ENCODE data around the gene PRDM12.

The PRDM12 gene

DNA sequence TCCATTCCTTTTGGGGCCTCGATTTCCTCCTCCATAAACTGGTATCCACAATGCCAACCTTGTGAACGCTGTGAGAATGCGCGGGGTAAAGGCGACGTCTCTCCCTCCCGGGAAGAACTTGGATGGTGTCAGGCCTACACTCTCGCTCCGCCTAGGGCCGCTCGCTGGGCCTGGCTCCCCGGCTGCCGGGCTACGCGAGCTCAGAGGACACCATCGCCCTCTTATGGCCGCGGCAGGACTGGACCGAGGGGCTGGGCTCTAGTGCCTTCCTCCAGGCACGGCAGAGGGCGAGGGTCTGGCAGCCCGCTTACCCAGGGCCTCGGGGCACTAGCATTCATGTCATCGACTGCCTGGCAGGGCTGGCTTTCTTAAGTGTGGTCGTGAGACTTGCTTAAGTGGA, 27.9 kb downstream of the PRDM12 start:
- DNase-seq = no peak

DNA sequence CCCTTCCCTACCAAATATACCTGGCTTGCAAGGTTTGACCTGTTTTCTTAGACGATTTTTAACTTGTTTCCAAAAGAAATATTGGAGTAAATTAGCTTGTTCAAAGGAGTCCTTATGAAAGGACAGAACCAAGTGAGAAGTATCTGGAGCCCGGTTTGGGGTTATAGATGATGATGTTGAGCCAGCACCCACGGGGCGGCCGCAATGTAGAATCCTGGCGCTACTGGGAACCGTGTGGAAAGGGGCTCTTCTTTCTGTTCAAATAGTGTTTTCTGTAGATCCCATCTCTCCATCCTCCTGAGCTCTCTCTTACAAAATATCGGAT, 28.7 kb downstream of the PRDM12 start:
- DNase-seq = no peak

DNA sequence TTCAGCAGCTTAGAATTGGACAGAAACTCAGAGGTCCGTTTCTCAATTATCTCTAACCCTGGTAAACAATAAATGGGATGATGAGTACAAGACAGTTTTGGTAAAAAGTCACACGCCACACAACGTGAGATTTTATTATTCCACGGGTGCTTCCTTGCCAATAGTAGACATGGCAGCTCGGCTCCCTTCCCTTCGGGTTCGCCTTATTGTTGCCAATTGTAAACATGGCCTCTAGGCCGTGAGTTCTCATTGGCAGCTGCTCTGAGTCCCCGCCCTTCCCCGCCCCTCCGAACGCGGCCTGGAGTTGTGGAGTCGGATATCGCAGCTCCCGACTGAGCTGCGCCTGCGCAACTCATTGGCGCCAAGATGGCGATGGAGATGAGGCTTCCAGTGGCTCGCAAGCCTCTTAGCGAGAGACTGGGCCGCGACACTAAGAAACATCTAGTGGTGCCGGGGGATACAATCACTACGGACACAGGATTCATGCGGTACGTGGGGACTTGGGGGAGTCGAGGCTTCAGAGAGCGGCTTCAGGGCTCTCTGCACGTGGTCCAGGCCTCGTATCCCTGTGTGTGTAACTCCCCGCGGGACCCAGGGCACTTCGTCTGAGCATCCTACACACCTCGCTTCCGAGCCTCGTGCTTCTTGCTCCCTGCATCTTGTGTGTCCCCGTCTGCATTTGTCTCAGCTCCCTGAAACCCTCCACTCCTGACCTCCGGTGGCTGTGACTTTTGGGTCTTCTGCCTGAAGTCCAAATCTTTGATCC, 29.2 kb downstream of the PRDM12 start, which contains the start of gene EXOSC2:
EXOSC2 (plus strand) TSS at position 355 of the 766 bp plus-strand sequence; CDS start at position 367, 12 bp downstream.
- DNase-seq = peak; percentile 98

DNA sequence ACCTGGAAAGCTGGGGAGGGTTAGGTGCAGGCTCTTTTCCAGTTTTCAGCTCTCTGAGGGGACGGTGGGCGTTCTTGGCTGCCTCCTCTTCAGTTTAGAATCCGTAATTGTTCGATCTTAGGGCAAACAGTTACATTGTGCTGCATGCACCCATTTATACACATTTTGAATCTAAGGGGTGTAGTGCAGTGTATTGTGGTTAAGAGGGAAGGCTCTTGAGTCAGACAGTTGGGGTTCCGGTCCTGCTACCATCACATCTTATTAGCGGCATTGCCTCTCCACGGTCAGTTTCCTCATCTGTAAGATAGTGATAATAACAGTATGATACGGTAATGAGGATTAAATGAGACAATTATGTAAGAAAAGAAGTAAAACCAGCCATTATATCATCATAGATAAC, 29.8 kb downstream of the PRDM12 start:
- no peak for DNase-seq

DNA sequence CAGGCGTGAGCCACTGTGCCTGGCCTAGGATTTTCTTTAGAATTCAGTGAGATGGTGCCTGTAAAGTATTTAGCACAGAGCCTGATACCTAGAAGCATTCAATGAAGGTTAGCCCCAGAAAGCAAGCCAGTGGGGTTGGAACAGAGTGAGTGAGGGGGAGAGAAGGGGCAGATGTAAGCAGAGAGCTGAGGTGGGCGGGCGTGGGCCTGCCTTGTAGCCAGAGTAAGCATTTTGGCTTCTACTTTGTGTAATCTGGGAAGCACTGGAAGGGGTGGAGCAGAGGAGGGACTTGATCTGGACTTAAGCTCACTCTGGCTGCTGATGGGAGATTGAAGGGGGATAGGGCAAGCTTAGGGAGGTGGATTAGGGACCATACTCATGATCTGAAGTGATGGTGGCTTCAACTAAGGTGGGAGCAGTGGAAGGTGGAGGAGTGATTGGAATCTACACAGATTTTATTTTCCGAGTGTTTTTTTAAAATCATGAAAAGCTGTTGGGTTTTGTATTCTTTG, 31.8 kb downstream of the PRDM12 start:
- DNase-seq = no peak

DNA sequence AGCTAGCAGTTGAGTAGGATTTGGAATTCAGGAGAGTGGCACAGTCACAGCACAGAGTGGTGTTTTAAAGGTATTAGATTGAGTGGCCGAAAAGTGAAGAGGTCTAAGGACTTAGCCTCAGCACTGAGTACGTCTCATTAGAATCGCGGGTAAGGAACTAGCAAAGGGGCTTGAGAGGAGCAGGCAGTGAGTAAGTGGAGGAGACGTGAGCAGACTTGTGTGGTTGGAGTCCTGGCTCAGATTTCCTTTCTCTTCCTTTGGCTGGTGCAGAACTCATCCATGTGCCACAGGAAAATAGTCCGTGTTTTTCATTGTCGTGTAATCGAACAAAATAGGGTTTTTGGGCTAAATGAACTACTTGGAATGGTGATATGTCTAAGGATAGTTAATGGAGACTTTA, 32.6 kb downstream of the PRDM12 start:
- DNase-seq = no peak

DNA sequence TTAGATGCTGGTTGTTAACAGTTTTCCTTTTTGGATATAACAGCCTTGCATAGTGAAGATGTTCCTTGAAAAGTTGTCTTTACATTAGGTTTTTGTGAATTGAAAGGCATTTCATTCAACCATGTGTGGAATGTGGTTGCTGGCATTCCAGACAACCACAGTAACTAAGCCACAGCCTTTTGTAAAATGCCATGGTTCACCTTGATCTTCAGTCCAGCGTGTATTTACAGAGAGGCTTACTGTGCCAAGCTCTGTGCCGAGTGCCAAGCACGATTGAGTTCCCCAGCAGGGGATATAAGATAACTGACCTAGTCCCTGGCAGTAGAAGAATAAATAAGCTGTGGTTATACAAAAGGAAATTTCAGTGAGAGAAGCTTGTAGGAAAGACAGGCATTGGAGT, 34.1 kb downstream of the PRDM12 start:
- DNase-seq = no peak

DNA sequence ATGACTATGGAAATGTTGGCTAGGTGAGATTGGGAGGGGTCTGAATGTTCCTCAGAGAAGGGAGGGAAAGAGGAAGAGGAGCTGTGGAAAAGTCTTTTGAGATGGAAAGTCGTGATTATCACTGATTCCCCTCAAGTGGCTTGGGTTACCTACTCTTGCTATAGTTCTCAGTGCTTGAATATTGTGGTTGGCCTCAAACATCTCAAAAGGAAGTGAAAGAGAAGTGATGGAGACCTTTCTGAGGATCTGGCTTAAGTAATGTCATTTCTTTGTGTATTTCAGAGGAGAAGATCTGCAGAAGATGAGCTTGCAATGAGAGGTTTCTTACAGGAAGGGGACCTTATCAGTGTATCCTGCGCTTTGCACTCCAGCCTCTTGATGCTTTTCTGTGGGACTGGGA, 34.7 kb downstream of the PRDM12 start:
- no peak for DNase-seq

DNA sequence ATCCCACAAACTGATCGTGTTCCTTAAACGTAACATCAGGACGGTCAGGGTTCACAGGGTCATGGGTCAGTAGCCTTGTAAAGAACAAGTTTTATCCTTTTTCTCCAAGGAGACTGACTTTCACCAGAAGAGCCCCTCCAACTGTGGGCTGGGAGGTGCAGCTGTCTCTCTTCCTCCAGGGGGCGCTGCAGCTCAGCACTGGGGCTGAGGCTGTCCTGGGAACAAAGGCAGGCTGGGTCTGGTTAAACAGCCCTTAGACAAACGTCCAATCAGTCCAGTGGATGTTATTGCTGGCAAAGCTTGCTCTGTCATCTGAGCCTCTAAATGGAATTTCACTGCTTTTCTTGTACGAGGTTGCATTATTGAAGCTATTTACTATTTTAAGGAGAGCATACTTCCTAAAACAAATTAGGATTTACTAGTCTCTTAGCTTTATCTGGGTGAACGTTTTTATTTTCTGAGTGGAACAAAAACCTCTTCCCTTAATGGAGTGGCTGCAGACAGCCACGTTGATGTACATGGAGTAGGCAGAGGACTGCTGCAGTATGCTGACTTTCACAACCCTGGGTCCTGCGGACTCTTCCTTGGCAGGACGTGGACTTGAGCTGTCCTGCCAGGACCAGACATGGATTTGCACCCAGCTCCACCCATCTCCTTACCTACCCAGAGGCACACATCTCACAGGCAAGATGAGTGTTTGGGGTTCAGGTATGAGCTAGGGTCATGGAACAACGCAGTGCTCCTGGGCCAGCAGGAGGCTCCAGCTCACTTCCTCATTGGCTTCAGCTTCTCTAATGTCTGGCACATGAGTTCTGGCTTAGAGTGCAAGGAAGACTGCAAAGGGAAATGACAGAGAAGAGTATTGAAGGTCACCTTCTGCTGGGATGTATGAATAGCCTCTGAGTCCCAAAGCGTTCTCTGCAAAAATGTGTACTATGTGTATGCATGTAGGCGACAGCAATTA, 36.9 kb downstream of the PRDM12 start:
- DNase-seq = peak; percentile 44

DNA sequence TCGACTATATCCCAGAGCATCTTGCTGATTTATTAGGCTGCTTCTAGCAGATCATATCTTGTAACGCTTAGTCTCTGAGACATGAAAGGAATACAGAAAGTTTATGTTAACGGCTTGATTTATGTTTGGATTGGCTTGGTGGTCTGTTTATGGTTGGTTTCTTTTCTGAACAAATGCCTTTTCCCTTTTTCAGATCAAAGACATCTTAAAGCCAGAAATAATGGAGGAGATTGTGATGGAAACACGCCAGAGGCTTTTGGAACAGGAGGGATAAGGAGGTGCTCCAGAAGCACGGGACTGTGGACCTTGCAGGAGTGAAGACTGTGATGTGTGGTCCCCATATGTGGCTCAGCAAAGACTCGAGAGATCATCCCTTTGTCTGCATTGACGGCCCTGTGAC, 39.1 kb downstream of the PRDM12 start:
- no peak for DNase-seq

DNA sequence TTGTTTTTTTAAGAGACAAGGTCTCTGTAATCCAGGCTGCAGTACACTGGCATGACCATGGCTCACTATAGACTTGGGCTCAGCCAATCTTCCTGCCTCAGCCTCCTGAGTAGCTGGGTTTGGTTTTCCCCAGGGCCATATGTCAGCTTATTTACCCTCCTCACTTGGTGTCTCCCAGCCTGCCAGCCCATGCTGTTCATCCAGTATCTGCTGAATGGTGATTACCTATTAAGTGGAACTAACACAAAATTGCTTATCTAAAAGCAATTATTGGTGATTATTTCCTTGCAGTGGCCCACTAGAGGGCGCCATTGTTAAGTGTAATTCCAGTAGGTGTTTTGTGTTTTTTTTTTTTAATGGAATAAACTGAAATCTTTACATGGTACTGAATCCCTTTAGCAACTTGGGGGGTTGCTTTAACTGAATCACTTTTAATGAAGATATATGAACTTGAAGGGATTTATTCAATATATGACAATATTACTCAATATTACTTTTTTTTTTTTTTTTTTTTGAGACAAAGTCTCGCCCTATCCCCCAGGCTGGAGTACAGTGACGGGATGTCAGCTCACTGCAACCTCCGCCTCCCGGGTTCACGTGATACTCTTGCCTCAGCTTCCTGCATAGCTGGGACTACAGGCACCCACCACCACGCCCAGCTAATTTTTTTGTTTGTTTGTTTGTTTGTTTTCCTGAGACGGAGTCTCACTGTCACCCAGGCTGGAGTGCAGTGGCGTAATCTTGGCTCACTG, 43.0 kb downstream of the PRDM12 start:
- DNase-seq = peak; percentile 52

DNA sequence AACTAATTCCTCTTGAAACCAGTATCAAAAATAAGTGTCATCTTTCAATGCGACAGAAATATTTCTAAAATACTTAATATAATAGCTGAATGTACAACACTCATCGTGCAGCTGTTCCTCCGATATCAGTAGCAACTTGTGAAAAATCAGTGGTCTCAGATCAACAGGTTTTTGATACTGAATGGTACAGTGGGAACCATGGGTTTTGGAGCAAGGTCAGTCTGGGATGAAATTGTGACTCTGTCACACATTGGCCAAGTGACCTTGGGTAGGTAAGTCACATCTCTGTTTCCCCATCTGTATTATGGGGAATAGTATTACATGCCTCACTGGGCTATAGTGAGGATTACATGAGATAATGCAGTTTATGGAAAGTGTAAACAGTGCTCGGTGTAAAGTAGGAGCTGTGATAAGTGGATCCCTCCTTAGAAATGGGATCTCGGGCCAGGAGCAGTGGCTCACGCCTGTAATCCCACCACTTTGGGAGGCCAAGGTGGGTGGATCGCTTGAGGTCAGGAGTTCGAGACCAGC, 46.5 kb downstream of the PRDM12 start:
- no peak for DNase-seq

DNA sequence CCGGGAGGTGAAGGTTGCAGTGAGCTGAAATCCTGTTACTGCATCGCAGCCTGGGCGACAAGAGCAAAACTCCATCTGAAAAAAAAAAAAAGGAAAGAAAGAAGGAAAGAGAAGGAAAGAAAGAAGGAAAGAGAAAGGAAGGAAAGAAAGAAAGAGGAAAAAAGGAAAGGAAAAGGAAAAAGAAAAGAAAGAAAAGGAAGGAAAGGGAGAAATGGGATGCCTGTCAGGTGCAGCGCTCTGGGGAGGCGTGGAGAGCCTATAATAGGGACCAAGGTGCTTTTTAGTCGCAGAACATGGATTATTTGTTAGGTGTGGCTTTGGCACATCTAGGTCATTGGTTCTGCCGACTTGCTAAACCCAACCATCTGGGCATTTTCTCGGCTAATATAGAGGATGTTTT, 47.1 kb downstream of the PRDM12 start:
- DNase-seq = no peak

DNA sequence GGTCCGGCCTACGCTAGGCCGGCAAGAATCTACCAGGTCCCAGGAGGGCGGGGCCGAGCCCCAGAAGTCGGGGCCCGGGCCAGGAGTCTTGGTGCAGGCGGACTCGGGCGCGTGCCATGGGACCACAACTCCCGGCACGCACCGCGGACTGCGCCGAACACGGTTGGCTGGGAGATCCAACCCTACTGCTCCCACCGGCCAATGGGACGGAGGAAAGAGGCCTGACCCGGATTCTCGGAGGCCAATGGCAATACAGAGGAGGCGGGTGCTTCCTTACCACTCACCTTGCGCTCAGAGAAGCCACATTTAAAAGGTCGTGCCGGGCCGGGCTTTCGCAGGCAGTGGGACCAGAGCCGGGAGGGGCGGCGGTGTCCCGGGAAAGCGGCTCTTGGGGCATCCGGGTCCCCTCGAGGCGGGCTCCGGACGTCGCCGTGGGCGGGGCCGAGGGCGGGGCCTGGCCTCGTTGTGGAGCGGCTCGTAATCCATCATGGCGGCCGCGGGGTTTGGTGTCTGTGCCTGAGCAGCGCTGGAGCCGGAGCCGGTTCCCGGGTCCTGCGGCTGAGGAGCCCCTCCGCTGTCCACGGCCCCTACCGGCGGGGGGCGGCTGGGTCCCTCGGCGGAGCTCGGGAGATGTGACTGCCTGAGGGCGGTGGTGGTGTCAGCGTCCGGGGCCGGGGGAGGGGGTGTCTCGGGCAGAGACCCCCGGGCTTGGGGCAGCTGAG, 48.3 kb downstream of the PRDM12 start:
- DNase-seq = peak; percentile 95

DNA sequence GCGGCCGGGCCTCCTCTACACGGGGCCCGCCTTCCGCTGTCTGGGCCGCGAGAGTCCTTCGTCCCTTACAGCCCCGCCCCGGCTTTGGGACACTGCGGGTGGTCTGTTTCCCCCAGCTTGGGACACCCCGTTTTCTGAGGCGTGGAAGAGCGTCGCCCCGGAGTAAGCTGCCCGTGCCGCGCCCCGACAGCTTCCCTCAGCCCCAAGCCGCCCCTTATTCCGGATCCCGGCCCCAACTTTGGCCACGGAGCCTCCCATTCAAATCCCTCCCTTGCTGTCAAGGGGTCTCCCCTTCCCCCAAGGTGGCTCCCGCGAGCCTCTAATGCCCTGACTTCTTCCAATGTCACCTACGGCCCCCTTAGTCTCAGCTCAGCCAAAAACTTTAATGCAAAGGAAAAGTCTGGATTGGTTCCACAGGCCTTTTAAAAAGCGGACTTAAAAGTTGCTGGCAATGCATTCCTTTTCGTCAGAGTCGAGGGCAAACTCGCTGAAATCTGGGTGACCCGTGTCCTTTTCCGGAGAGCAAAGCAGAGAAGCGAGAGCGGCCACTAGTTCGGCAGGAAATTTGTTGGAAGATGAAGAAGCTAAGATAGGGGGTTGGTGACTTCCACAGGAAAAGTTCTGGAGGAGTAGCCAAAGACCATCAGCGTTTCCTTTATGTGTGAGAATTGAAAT, 49.0 kb downstream of the PRDM12 start:
- DNase-seq = no peak

DNA sequence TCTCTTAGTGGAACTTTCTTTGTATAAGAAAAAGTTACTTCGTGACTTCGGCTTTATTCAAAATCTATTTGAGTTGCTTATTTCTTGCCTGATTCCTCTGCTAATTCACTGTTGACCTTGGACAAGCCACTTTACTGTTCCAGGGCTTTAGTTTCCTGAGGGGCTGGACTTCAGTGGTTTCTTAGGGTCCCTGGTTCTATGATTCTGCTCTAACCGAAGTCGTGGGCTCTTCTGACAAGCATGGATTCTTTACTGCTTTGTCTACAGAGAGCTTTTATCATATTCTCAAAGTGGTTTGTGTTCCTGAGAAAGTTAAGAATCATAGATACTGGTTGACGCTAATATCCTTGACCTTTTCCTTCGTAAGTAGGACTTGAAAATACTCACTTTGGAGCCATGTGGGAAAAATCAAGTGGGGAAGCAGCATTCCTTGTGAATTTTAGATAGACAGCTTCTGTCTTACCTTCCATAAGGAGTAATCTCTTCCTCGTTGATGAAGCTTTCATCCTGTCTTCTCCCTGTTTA, 50.3 kb downstream of the PRDM12 start:
- DNase-seq = no peak

DNA sequence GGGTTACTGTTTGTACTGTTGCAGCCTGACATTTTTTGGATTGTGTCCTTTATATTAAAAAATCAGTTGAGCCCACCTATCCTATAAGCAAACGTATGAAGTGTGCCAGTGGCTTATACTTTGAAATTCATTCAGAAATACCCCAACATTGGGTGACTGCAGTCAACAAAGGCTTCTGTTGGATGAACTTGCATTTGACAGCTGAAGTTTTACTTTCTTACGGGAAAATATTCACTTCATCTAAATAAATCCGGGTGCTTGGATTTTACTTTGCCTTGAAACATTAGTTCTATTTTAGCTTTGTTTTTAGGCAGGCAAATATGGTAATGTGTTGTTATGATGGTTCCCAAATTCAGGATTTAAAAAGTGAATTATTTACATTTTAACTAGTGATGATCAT, 50.9 kb downstream of the PRDM12 start:
- DNase-seq = no peak

DNA sequence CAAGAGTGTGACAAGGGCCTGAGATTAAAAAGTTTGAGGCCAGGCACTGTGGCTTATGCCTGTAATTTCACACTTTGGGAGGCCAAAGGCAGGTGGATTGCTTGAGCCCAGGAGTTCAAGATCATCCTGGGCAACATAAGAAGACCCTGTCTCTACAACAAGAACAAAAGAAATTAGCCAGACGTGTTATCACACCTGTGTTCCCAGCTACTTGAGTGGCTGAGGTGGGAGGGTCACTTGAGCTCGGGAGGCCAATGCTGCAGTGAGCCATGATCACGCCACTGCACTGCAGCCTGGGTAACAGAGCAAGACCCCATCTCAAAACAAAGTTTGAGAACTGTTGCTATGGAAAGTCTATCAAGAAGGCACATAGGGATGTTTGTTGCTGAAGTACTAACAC, 54.2 kb downstream of the PRDM12 start:
- DNase-seq = no peak

DNA sequence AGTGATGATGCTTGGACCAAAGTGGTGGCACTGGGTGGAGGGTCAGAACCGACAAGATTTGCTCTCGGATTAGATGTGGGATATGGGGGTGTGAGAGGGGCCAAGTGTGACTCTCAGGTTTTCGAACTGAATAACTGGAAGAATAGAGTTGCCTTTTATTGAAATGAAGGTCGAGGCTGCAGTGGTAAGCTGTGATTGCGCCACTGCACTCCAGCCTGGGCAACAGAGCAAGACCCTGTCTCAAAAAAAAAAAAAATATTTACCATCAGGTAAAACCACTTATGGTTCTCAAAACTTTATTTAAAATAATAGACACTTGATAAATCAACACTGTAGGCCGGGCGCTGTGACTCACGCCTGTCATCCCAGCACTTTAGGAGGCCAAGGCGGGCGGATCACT, 56.4 kb downstream of the PRDM12 start:
- DNase-seq = no peak

DNA sequence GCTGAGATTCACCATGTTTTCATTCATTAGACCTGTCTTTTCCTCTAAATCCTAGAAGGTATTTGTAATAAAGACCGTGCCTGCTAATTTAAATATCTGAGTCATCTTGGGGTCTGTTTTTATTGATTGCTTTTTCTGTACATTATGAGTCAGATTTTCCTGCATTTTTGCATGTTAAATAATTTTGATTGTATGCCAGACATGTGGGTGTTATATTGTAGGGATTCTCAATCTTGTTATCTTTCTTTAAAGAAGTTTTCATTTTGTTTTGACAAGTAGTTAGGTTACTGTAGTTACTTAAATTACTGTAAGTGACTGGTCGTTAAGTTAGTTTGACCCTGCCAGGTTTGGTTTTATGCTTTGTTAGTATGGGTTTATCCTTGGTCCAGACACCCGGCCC, 64.3 kb downstream of the PRDM12 start:
- DNase-seq = no peak

DNA sequence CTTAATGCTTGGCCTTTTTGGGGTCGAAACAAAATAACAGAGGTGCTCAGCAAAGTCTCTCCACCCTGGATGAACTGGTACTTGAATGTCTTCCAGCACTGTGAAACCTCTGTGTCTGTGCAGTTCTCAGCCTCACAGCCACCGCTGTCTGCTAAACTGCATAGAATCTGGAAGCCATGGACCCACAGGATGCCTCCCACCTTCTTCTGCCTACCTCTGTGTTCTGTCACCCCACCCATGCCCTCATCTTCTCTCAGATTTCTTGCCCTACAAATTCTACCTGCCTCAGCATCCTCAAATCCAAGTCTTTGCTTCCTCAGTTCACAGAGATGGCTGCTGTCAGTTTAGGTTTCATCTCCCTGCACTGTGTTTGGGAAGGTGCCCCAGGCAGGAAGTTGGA, 64.8 kb downstream of the PRDM12 start:
- no peak for DNase-seq
